ENCODE data around the gene LRRC73.

The LRRC73 gene

GRCh38 chr6:43506667-43507471 is 3.3 kb downstream of the LRRC73 start:
- Histone ChIP-seq H3K4me2 (ENCODE audit: low read length, poor library complexity, severe bottlenecking) (no peak overlapping the region), H2BK120ac (ENCODE audit: low read depth, low read length) (no peak overlapping the region), H2AFZ (ENCODE audit: low read depth, low read length) (no peak overlapping the region), H2BK15ac (ENCODE audit: low read depth, poor library complexity, severe bottlenecking) (no peak overlapping the region), H2BK12ac (ENCODE audit: low read length in 2 of 2) (no peak overlapping the region), H3K79me1 (replicated peaks; ENCODE audit: low read length, poor library complexity, severe bottlenecking) (no peaks in the 10 kb centered on the region), H3K27me3 (ENCODE audit: control insufficient read depth in 1 of 2, insufficient read depth in 1 of 2, low read length in 2 of 2) (peaks cover 0 to 19% of the 10 kb centered on the region in 2 experiments), H3K9ac (ENCODE audit: low read length) (peak overlapping the region; percentile 63), H3K4me1 (ENCODE audit: control insufficient read depth, insufficient read depth, low read depth, low read length) (peaks cover 16% of the 10 kb centered on the region), H4K91ac (ENCODE audit: low read length) (no peak overlapping the region), H3K9me3 (ENCODE audit: control insufficient read depth, low read length) (no peaks in the 10 kb centered on the region), H3K23ac (ENCODE audit: low read length in 2 of 2) (no peak overlapping the region), H3K4ac (ENCODE audit: low read depth in 1 of 2, low read length in 2 of 2) (no peak overlapping the region), H2BK5ac (ENCODE audit: low read depth, low read length, poor library complexity, severe bottlenecking) (no peak overlapping the region), H3K18ac (ENCODE audit: low read depth in 1 of 2, low read length in 2 of 2) (no peak overlapping the region), H3K14ac (ENCODE audit: low read length in 2 of 2) (no peak overlapping the region), H3K36me3 (ENCODE audit: control insufficient read depth in 1 of 2, insufficient read depth in 2 of 2, low read depth in 1 of 2, low read length in 2 of 2) (peaks cover 51 to 52% of the 10 kb centered on the region in 2 experiments), H4K8ac (ENCODE audit: low read length) (no peak overlapping the region), H3K4me3 (ENCODE audit: insufficient read depth in 1 of 2, low read depth in 1 of 2, low read length in 2 of 2) (no peak overlapping the region), H2AK5ac (ENCODE audit: low read length, severe bottlenecking) (no peak overlapping the region), H3K27ac (ENCODE audit: low read length, poor library complexity, severe bottlenecking) (no peak overlapping the region)
- DNase-seq, result peak; percentile 84
- 36% methylated on average over 14 of the region's 14 CpGs for WGBS

DNA sequence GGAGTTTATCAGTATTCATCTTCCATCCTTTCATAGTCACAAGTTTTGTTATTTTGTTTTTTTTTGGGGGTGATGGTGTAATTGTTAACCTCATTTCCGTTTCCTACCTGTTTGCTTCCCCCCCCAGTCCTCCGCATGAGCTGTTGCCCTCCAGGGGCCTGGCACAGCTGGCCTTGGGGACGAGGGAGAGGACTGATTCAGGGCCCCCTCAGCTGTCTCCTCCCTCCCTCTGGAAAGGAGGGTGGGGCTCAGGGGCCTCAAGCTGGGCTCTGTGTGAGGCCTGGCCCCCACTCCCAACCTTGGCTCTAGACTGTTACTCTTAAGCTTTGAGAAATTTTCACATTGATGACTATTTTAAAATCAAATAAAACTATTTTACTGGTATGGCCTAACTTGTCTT is 4.0 kb downstream of the LRRC73 start:
- H3K23ac ChIP-seq (ENCODE audit: low read length in 2 of 2), result no peak overlapping the region
- no peak overlapping the region for H3K4ac ChIP-seq (ENCODE audit: low read depth in 1 of 2, low read length in 2 of 2)
- no peaks in the 10 kb centered on the region for H3K9me3 ChIP-seq (ENCODE audit: control insufficient read depth, low read length)
- DNase-seq, result no peak
- no peak overlapping the region for H2BK120ac ChIP-seq (ENCODE audit: low read depth, low read length)
- H2BK5ac ChIP-seq (ENCODE audit: low read depth, low read length, poor library complexity, severe bottlenecking), result no peak overlapping the region
- no peak overlapping the region for H3K18ac ChIP-seq (ENCODE audit: low read depth in 1 of 2, low read length in 2 of 2)
- no peak overlapping the region for H2BK15ac ChIP-seq (ENCODE audit: low read depth, poor library complexity, severe bottlenecking)
- H3K14ac ChIP-seq (ENCODE audit: low read length in 2 of 2), result no peak overlapping the region
- 80% methylated on average over 3 of the region's 3 CpGs for WGBS
- peaks cover 50 to 51% of the 10 kb centered on the region in 2 experiments for H3K36me3 ChIP-seq (ENCODE audit: control insufficient read depth in 1 of 2, insufficient read depth in 2 of 2, low read depth in 1 of 2, low read length in 2 of 2)
- no peak overlapping the region for H4K8ac ChIP-seq (ENCODE audit: low read length)
- H3K27me3 ChIP-seq (ENCODE audit: control insufficient read depth in 1 of 2, insufficient read depth in 1 of 2, low read length in 2 of 2), result peaks cover 0 to 19% of the 10 kb centered on the region in 2 experiments
- H3K4me1 ChIP-seq (ENCODE audit: control insufficient read depth, insufficient read depth, low read depth, low read length), result peaks cover 16% of the 10 kb centered on the region
- peak overlapping the region; percentile 63 for H3K9ac ChIP-seq (ENCODE audit: low read length)
- no peak overlapping the region for H2AFZ ChIP-seq (ENCODE audit: low read depth, low read length)
- H3K4me2 ChIP-seq (ENCODE audit: low read length, poor library complexity, severe bottlenecking), result no peak overlapping the region
- H3K27ac ChIP-seq (ENCODE audit: low read length, poor library complexity, severe bottlenecking), result no peak overlapping the region
- H2AK5ac ChIP-seq (ENCODE audit: low read length, severe bottlenecking), result no peak overlapping the region
- no peak overlapping the region for H2BK12ac ChIP-seq (ENCODE audit: low read length in 2 of 2)
- H4K91ac ChIP-seq (ENCODE audit: low read length), result peak overlapping the region; percentile 28
- H3K4me3 ChIP-seq (ENCODE audit: insufficient read depth in 1 of 2, low read depth in 1 of 2, low read length in 2 of 2), result no peak overlapping the region
- H3K79me1 ChIP-seq (replicated peaks; ENCODE audit: low read length, poor library complexity, severe bottlenecking), result no peaks in the 10 kb centered on the region

DNA sequence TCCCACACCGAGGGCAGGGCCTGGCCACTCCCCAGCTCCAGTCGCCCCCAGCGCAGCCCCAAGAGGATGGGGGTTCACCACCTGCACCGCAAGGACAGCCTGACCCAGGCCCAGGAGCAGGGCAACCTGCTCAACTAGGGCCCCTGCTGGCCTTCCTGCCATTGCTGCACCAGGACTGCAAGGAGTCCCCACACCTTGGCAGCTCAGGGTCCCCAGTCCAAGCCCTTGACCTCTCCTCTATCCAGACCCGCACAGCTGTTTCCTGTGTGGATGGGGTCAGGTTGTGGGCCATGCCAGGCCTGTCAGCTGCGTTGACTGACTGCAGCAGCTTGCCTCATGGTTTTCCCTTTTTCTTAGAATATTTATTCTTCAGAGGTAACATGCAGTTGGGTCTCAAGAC is 4.4 kb downstream of the LRRC73 start:
- no peak for DNase-seq

GRCh38 chr6:43504756-43505593 is 5.2 kb downstream of the LRRC73 start:
- H2BK5ac ChIP-seq (ENCODE audit: low read depth, low read length, poor library complexity, severe bottlenecking), result no peak overlapping the region
- H3K14ac ChIP-seq (ENCODE audit: low read length in 2 of 2), result no peak overlapping the region
- no peak overlapping the region for H2AFZ ChIP-seq (ENCODE audit: low read depth, low read length)
- peaks cover 2% of the 10 kb centered on the region for H3K79me1 ChIP-seq (replicated peaks; ENCODE audit: low read length, poor library complexity, severe bottlenecking)
- H3K27me3 ChIP-seq (ENCODE audit: control insufficient read depth in 1 of 2, insufficient read depth in 1 of 2, low read length in 2 of 2), result peaks cover 0 to 19% of the 10 kb centered on the region in 2 experiments
- H3K9ac ChIP-seq (ENCODE audit: low read length), result no peak overlapping the region
- no peak overlapping the region for H3K27ac ChIP-seq (ENCODE audit: low read length, poor library complexity, severe bottlenecking)
- no peak overlapping the region for H3K4me2 ChIP-seq (ENCODE audit: low read length, poor library complexity, severe bottlenecking)
- no peak overlapping the region for H3K18ac ChIP-seq (ENCODE audit: low read depth in 1 of 2, low read length in 2 of 2)
- 95% methylated on average over 26 of the region's 26 CpGs for WGBS
- no peak overlapping the region for H3K23ac ChIP-seq (ENCODE audit: low read length in 2 of 2)
- no peak for DNase-seq
- H4K8ac ChIP-seq (ENCODE audit: low read length), result no peak overlapping the region
- H3K4me3 ChIP-seq (ENCODE audit: insufficient read depth in 1 of 2, low read depth in 1 of 2, low read length in 2 of 2), result no peak overlapping the region
- no peak overlapping the region for H2AK5ac ChIP-seq (ENCODE audit: low read length, severe bottlenecking)
- no peaks in the 10 kb centered on the region for H3K9me3 ChIP-seq (ENCODE audit: control insufficient read depth, low read length)
- H2BK15ac ChIP-seq (ENCODE audit: low read depth, poor library complexity, severe bottlenecking), result no peak overlapping the region
- no peak overlapping the region for H4K91ac ChIP-seq (ENCODE audit: low read length)
- H3K4me1 ChIP-seq (ENCODE audit: control insufficient read depth, insufficient read depth, low read depth, low read length), result peaks cover 8% of the 10 kb centered on the region
- no peak overlapping the region for H3K4ac ChIP-seq (ENCODE audit: low read depth in 1 of 2, low read length in 2 of 2)
- no peak overlapping the region for H2BK120ac ChIP-seq (ENCODE audit: low read depth, low read length)
- peaks cover 56 to 57% of the 10 kb centered on the region in 2 experiments for H3K36me3 ChIP-seq (ENCODE audit: control insufficient read depth in 1 of 2, insufficient read depth in 2 of 2, low read depth in 1 of 2, low read length in 2 of 2)
- H2BK12ac ChIP-seq (ENCODE audit: low read length in 2 of 2), result no peak overlapping the region

More for the DNA sequence above, 4.4 kb downstream of the LRRC73 start:
- no peak overlapping the region for H4K91ac ChIP-seq (ENCODE audit: low read length)
- H2BK5ac ChIP-seq (ENCODE audit: low read depth, low read length, poor library complexity, severe bottlenecking), result no peak overlapping the region
- no peak overlapping the region for H3K4ac ChIP-seq (ENCODE audit: low read depth in 1 of 2, low read length in 2 of 2)
- H3K9ac ChIP-seq (ENCODE audit: low read length), result no peak overlapping the region
- H2AFZ ChIP-seq (ENCODE audit: low read depth, low read length), result no peak overlapping the region
- H3K4me2 ChIP-seq (ENCODE audit: low read length, poor library complexity, severe bottlenecking), result no peak overlapping the region
- no peak overlapping the region for H4K8ac ChIP-seq (ENCODE audit: low read length)
- H3K18ac ChIP-seq (ENCODE audit: low read depth in 1 of 2, low read length in 2 of 2), result no peak overlapping the region
- peaks cover 0 to 19% of the 10 kb centered on the region in 2 experiments for H3K27me3 ChIP-seq (ENCODE audit: control insufficient read depth in 1 of 2, insufficient read depth in 1 of 2, low read length in 2 of 2)
- H2AK5ac ChIP-seq (ENCODE audit: low read length, severe bottlenecking), result no peak overlapping the region
- H3K79me1 ChIP-seq (replicated peaks; ENCODE audit: low read length, poor library complexity, severe bottlenecking), result no peaks in the 10 kb centered on the region
- no peak overlapping the region for H2BK15ac ChIP-seq (ENCODE audit: low read depth, poor library complexity, severe bottlenecking)
- no peak overlapping the region for H2BK120ac ChIP-seq (ENCODE audit: low read depth, low read length)
- no peak overlapping the region for H3K14ac ChIP-seq (ENCODE audit: low read length in 2 of 2)
- peaks cover 50 to 52% of the 10 kb centered on the region in 2 experiments for H3K36me3 ChIP-seq (ENCODE audit: control insufficient read depth in 1 of 2, insufficient read depth in 2 of 2, low read depth in 1 of 2, low read length in 2 of 2)
- no peak overlapping the region for H3K4me3 ChIP-seq (ENCODE audit: insufficient read depth in 1 of 2, low read depth in 1 of 2, low read length in 2 of 2)
- no peak overlapping the region for H3K27ac ChIP-seq (ENCODE audit: low read length, poor library complexity, severe bottlenecking)
- no peak overlapping the region for H2BK12ac ChIP-seq (ENCODE audit: low read length in 2 of 2)
- no peak overlapping the region for H3K23ac ChIP-seq (ENCODE audit: low read length in 2 of 2)
- H3K9me3 ChIP-seq (ENCODE audit: control insufficient read depth, low read length), result no peaks in the 10 kb centered on the region
- peaks cover 14% of the 10 kb centered on the region for H3K4me1 ChIP-seq (ENCODE audit: control insufficient read depth, insufficient read depth, low read depth, low read length)
- WGBS, result 91% methylated on average over 5 of the region's 6 CpGs
